NCI-H524 treated with DMSO at 0.1 percent for 48 hours (cell line): ENCODE results near the gene FRMD4B.
"Not testable (repeated sequence)": the region's sequence is repeated elsewhere in the genome, so short reads cannot be mapped to it uniquely, and the experiment has no call there.

ENCODE experiments used
- DNase-seq: peaks from one replicate; lab custom pipeline; 2025; lab: John Stamatoyannopoulos, UW

Gene FRMD4B

DNA sequence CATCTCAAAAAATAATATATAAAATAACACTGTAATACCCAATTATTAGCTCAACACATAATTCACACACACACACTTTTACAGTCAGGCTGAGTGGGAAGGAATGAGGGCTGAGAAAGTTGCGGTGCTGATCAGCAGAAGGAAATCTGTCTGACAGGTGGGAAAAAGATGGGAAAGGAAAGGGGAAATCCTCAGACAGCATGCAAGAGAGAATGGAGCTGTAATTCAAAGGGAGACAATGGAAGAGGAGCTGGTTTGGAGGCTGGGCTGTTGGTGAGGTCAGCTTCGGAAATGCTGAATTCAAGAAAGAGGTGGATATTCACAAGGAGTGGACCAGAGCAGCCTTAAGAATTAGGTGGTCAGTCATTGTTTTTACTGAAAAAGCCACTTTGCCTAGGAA lies 141.8 kb downstream of the FRMD4B start:
- DNase-seq, result no peak

DNA sequence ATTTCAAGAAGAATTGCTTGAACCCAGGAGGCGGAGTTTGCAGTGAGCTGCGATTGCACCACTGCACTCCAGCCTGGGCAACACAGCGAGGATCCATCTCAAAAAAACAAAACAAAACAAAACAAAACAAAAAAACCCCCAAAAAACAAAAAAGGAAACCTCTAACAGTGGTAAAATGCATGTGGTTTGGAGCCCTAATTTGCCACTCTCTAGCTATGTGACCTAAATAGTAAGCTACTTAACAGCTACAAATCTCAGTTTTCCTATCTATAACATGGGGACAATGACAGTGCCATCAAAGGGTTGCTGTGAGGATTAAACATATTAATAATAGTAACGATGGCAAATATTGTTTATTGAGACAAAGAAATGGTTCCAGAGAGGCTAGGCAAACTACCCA lies 144.1 kb downstream of the FRMD4B start:
- no peak for DNase-seq

GRCh38 chr3:69240651-69241568 lies 145.0 kb downstream of the FRMD4B start:
- DNase-seq, result no peak

GRCh38 chr3:69239063-69239462 lies 146.8 kb downstream of the FRMD4B start:
- no peak for DNase-seq

- DNase-seq, result no peak
Observed at GRCh38 chr3:69236812-69237707, 148.8 kb downstream of the FRMD4B start.

DNA sequence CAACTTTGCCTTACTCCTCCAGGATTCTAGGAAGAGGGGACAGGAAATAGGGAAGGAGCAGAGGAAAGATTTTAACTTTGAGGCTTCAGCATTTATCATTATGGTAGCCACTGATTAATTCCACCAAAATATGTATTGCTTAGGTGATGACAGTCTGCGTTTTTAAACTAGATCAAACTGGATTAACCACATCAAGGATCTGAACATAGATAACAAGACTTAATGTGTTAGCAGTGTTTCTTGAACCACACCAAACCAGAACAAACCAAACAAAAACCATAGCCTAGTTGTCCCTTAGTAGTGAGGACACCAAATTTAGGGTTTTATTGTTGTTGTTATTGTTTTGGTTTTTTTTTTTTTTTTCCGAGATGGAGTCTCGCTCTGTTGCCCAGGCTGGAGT lies 150.0 kb downstream of the FRMD4B start:
- DNase-seq, result no peak

- not testable (repeated sequence) for DNase-seq
Observed at GRCh38 chr3:69235227-69235626, 150.7 kb downstream of the FRMD4B start.

DNA sequence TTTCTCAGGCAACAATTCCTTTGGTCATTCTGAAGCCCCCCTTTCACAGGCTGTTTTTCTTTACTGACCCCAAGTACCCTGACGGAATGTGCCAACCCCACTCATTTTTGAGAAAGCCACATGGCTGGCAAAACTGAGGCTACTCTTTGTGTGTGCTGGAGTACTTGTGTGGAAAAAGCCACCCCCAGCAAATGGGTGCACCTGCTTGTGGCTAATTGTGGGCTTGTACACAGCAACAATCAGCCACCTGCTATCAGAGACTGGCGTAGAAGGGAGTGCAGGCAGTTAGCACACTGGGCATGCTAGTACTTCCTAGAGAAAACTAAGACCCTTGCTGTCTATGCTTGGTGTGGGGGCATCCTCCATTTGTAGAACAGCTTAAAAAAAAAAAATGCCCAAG lies 153.4 kb downstream of the FRMD4B start:
- no peak for DNase-seq

DNA sequence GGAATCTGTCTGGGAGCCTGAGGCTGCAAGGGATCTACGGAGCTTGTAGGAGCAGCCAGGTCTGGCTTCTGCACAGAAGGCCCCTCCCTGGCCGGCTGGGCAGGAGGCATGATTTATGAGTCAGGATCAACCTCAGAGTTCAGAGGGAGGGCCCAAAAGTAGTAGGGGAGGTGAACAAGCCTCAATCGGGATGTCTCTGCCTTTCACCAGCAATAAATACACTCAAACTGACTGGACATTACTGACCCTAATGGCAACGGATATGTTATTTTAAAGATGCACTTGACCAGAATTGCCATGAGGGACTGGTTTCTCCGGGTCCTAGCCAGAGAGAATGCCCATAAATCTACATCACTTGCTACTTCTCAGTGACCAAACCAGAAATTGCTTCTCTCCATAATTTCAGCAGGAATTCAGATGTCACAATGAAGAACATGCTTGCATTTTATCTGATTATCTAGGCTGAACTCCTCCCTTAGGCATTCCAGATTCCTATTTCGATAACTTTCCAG lies 153.9 kb downstream of the FRMD4B start:
- DNase-seq, result no peak

DNA sequence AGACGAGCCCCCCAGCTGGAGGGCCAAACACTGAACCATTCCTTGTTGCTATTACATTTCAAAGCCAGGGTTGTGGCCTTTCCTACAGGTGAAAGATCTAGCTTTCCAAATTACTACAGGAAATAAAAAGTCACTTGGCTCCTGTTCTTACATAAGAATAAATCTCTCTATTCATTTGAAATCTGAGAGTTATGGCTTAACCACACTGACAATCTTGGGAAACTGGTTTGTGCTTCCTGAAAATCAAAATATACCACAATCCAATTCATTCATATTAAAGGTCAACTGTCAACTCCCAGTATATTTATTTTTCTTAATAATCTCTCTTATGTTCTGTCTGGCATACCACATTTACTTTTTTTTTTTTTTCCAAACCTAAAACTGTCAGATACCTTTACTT lies 159.8 kb downstream of the FRMD4B start:
- no peak for DNase-seq

DNA sequence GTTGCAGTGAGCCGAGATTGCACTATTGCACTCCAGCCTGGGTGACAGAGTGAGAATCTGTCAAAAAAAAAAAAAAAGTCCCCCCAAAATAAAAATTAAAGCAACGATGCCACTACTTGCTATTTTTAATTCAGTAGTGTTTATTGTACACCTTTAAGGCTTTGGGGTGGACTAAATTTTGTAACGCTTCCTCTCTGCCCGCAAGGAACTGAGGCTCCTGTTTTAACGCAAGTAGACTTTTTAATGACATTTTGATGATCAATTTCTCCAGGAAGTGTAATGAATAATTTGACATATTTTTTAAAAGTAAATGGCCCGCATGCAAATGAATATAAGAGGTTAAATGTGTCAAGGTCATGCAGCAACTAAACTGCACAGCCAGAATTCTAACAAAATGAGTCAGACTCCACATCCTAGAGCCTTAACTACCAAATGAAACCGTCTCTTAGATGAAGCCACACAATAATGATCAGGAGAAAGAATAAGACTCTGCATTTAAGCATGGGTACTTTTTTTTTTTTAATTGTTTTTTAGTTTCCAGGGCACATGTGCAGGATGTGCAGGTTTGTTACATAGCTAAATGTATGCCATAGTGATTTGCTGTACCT lies 166.7 kb downstream of the FRMD4B start:
- no peak for DNase-seq

DNA sequence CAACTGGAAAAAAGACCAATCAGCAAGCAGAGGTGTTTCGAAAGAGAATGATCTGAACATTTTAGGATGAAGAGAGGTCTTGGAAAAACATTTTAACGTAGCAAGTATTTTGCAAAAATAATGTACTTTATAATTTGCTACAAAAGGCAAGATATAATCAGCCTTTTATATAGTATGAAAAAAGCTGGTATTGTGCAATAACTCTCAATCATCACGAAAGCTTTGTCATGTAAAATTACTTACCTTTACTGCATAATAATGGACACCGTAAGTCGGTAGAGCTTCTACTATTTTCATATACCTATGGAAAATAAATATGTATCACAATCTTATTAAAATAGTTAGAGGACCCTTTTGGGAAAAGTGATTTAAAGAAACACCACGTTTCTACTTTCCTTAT lies 167.8 kb downstream of the FRMD4B start:
- no peak for DNase-seq

GRCh38 chr3:69216981-69217380 lies 168.9 kb downstream of the FRMD4B start:
- DNase-seq, result no peak

- no peak for DNase-seq
Observed at GRCh38 chr3:69214241-69214640, 171.6 kb downstream of the FRMD4B start.

GRCh38 chr3:69212411-69213160 lies 173.3 kb downstream of the FRMD4B start:
- no peak for DNase-seq

- DNase-seq, result no peak
Observed at GRCh38 chr3:69210068-69210730, 175.7 kb downstream of the FRMD4B start.

GRCh38 chr3:69209413-69209812 lies 176.5 kb downstream of the FRMD4B start:
- no peak for DNase-seq

DNA sequence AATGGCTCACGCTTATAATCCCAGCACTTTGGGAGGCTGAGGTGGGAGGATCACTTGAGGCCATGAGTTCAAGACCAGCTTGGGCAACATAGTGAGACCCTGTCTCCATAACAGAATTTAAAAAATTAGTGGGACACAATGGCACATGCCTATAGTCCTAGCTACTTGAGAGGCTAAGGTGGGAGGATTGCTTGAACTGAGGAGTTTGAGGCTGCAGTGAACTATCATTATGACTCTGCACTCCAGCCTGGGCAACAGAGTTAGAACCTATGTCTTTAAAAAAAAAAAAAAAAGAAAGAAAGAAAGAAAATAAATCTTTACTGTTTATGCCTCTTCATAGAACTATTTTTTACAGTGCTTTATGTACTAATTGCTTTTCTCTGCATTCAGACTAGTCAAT lies 178.9 kb downstream of the FRMD4B start:
- no peak for DNase-seq

DNA sequence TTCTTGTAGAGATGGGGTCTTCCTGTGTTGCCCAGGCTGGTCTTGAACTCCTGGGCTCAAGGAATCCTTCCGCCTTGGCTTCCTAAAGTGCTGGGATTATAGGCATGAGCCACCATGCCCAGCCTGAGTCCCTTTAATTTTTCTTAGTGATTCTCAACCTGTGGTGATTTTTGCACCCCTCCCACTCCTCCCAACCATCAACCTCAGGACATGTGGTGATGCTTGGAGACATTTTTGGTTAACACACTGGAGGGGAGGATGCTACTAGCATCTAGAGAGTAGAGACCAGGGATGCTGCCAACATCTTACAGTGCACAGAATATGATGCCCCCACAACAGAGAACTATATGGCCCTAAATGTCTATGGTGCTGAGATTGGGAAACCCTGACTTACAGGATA lies 180.5 kb downstream of the FRMD4B start:
- no peak for DNase-seq

GRCh38 chr3:69204315-69204957 lies 181.5 kb downstream of the FRMD4B start:
- peak; percentile 20 for DNase-seq
